ENCODE results near the gene TOM1L2.

Gene TOM1L2

DNA sequence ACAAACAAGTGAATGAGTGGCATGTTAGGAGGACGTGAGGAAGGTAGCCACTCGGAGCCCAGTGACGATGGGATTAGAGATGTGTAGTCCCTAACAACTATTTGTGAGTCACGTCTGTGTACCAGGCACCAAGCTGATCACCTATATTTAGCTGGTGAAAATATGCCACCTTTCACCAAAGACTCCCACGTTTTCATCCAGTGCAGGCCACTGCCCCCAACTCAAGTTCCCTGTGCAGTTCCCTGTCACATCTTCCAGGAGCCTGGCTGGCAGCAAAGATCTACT, 67.2 kb downstream of the TOM1L2 start:
- no peak overlapping the region for H3K4me3 ChIP-seq (ENCODE audit: low read depth in 1 of 2, low read length in 1 of 2)
- no peak overlapping the region for H3K27ac ChIP-seq
- H3K36me3 ChIP-seq: peaks cover 21% of the 10 kb centered on the region
- no peaks in the 10 kb centered on the region for H3K27me3 ChIP-seq
- H3K4me1 ChIP-seq (ENCODE audit: control insufficient read depth in 1 of 2, insufficient read depth in 1 of 2, low read depth in 1 of 2, low read length in 1 of 2): peaks cover 0 to 6% of the 10 kb centered on the region in 2 experiments
- no peaks in the 10 kb centered on the region for H3K9me3 ChIP-seq
- TF ChIP-seq, protein P1, sequence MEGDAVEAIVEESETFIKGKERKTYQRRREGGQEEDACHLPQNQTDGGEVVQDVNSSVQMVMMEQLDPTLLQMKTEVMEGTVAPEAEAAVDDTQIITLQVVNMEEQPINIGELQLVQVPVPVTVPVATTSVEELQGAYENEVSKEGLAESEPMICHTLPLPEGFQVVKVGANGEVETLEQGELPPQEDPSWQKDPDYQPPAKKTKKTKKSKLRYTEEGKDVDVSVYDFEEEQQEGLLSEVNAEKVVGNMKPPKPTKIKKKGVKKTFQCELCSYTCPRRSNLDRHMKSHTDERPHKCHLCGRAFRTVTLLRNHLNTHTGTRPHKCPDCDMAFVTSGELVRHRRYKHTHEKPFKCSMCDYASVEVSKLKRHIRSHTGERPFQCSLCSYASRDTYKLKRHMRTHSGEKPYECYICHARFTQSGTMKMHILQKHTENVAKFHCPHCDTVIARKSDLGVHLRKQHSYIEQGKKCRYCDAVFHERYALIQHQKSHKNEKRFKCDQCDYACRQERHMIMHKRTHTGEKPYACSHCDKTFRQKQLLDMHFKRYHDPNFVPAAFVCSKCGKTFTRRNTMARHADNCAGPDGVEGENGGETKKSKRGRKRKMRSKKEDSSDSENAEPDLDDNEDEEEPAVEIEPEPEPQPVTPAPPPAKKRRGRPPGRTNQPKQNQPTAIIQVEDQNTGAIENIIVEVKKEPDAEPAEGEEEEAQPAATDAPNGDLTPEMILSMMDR (IDR thresholded peaks at IDR 0.05): no peak

DNA sequence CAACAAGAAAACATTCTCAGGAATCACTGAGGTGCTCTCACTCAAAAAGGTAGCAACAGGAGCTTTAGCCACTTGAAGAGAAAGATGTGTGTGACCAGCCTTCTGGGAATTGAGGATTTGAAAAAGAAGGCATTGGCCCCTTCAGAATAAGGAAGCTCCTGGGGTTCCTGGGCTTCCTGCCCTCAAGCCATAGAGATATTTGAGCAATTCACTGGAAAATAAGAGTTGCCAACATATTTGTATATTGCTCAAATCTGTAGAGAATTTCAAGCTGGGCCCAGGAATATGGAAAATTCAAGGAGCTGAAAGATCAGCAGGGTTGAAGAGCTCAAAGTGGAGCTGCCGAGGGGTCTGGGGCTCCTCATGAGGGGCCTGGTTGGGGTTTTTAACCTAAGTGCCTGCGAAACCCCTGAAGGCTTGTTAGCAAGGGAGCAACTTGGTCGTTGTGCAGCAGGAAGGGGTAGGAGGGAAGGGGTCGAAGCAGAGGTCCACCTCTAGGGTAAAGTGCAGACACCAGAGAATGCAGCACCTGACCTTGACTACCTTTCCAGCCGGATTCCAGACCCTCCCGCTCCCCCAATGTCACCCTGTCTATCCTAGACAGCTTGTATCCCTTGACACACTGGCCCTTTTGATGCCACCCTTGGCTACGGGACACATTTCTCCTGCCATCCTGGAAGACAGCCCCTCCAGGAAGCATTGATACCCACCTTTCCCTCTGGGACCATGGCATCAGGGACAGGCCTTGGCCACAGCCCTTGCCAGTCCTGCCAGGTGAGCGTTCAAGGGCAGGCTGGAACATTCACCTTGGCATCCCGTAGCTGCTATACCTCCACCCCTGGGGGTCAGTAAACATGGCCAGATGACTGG, 67.8 kb downstream of the TOM1L2 start:
- peaks cover 21% of the 10 kb centered on the region for H3K36me3 ChIP-seq

DNA sequence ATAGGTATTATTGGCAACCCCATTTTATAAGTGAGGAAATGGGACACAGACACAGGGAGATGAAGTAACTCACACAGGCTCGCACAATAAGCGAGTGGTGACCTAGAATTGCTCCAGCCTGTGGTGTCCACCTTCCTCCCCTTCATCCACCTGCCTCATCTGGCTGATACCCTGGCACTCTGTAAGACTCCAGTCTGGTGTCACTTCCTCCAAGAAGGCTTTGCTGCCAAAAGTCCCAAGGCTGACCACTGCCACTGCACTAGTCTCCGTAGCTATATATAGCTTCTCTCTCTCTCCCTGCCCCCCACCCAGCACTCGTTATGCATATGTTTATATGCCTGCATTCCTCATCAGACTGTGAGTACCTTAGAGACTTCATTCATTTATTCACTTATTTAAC, 69.3 kb downstream of the TOM1L2 start:
- no peaks in the 10 kb centered on the region for H3K27me3 ChIP-seq
- H3K4me1 ChIP-seq (ENCODE audit: control insufficient read depth in 1 of 2, insufficient read depth in 1 of 2, low read depth in 1 of 2, low read length in 1 of 2): peaks cover 0 to 6% of the 10 kb centered on the region in 2 experiments
- peaks cover 28% of the 10 kb centered on the region for H3K36me3 ChIP-seq

More for the DNA sequence above, 67.8 kb downstream of the TOM1L2 start:
- H3K27me3 ChIP-seq: no peaks in the 10 kb centered on the region
- TF ChIP-seq, protein P1 (IDR thresholded peaks at IDR 0.05): no peak
- no peak overlapping the region for H3K4me3 ChIP-seq (ENCODE audit: low read depth in 1 of 2, low read length in 1 of 2)
- no peak overlapping the region for H3K27ac ChIP-seq
- peaks cover 0 to 6% of the 10 kb centered on the region in 2 experiments for H3K4me1 ChIP-seq (ENCODE audit: control insufficient read depth in 1 of 2, insufficient read depth in 1 of 2, low read depth in 1 of 2, low read length in 1 of 2)
- H3K9me3 ChIP-seq: no peaks in the 10 kb centered on the region

DNA sequence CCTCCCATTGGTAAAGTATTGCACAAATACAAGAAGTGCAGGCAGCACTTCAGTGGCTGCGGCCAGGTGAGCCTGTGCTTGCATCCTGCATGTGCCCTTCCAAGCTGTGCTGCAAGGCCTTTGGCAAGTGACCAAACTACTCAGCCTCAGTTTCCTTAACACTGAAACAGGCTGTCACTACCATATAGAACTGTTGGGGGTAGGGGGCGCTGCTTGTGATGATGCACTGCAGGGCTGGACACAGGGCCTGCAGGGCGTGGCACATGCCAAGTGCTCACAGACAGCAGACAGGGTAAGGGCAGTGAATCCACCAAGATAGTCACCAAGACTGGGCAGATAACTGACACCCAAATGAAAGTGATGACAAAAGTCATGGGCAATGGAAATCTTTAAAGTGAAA, 69.8 kb downstream of the TOM1L2 start:
- Histone ChIP-seq H3K27me3 (no peaks in the 10 kb centered on the region), H3K27ac (no peak overlapping the region), H3K36me3 (peaks cover 33% of the 10 kb centered on the region), H3K4me3 (ENCODE audit: low read depth in 1 of 2, low read length in 1 of 2) (no peak overlapping the region), H3K4me1 (ENCODE audit: control insufficient read depth in 1 of 2, insufficient read depth in 1 of 2, low read depth in 1 of 2, low read length in 1 of 2) (peaks cover 0 to 6% of the 10 kb centered on the region in 2 experiments), H3K9me3 (no peaks in the 10 kb centered on the region)
- TF ChIP-seq, protein P1 (IDR thresholded peaks at IDR 0.05): no peak

More for the DNA sequence above, 69.3 kb downstream of the TOM1L2 start:
- TF ChIP-seq, protein P1 (IDR thresholded peaks at IDR 0.05): no peak
- Histone ChIP-seq H3K27ac (no peak overlapping the region), H3K9me3 (no peaks in the 10 kb centered on the region), H3K4me3 (ENCODE audit: low read depth in 1 of 2, low read length in 1 of 2) (no peak overlapping the region)

DNA sequence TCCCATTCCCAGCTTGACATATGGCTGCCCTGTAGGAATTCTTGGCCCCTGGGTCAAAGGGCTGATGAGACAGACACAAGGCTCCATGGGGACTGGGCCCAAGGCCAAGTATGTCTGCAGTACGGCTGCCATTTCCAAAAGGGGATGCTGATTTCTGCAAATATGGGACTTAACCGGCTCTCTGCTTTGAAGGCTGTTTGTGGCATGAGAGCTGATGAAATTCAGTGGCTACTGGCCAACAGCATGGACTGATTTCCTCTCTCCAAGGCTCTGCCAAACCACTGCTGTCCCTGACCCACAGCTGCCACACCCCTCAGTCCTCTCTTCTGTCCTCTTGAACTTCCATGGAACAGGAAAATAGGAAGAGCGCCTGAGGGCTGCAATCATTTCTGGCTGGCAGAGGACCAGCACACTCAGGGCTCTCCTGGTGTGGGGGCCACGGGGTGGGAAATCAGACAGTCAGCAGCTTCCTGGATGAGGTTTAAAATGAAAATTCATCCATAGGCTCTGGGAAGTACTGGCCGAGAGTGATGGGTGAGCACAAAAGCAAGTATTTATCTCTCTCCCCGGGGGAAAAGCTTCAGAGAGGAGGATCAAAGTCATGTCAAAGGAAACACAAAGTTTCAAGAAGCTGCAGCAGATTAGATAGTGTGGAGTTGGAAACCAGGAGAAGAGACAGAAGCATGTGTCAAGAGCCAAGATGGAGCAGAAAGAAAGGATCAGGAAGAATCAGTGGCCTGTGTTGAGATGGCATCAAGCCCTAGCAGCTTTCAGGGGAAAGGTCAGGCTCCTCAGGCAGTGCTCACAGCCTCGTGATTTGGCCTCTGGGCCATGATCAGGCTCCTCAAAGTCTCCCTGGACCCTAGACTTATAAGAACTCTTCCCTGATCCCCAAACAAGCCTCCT, 71.3 kb downstream of the TOM1L2 start:
- Histone ChIP-seq H3K9me3 (no peaks in the 10 kb centered on the region), H3K27ac (no peak overlapping the region), H3K27me3 (no peaks in the 10 kb centered on the region), H3K4me1 (ENCODE audit: control insufficient read depth in 1 of 2, insufficient read depth in 1 of 2, low read depth in 1 of 2, low read length in 1 of 2) (peaks cover 0 to 6% of the 10 kb centered on the region in 2 experiments), H3K36me3 (peaks cover 35% of the 10 kb centered on the region), H3K4me3 (ENCODE audit: low read depth in 1 of 2, low read length in 1 of 2) (no peak overlapping the region)
- TF ChIP-seq, protein P1 (IDR thresholded peaks at IDR 0.05): no peak
